ENCODE data around the gene PPRC1.
A peak's percentile ranks its signal among the peaks of the same experiment; 100 is the strongest.

The PPRC1 gene

GRCh38 chr10:102118867-102119266 is 14.0 kb upstream of the PPRC1 start:
- Histone ChIP-seq H3K27ac (ENCODE audit: low read length) (peak overlapping the region; percentile 85), H3K36me3 (ENCODE audit: control insufficient read depth in 1 of 2, insufficient read depth in 2 of 2, low read length in 2 of 2) (peaks cover 0 to 3% of the 10 kb centered on the region in 2 donors), H3K27me3 (ENCODE audit: low read depth, low read length) (no peaks in the 10 kb centered on the region), H3K9me3 (ENCODE audit: control insufficient read depth in 1 of 2, low read length in 2 of 2) (no peaks in the 10 kb centered on the region), H3K4me3 (ENCODE audit: low read depth in 1 of 2, low read length in 2 of 2) (peak overlapping the region; percentile 70 to 83), H3K4me1 (ENCODE audit: control insufficient read depth in 1 of 2, insufficient read depth in 2 of 2, low read length in 2 of 2) (peaks cover 34 to 46% of the 10 kb centered on the region in 2 donors)

- Histone ChIP-seq H3K27ac (ENCODE audit: low read length) (peak overlapping the region; percentile 85), H3K4me1 (ENCODE audit: control insufficient read depth in 1 of 2, insufficient read depth in 2 of 2, low read length in 2 of 2) (peaks cover 34 to 42% of the 10 kb centered on the region in 2 donors), H3K9me3 (ENCODE audit: control insufficient read depth in 1 of 2, low read length in 2 of 2) (no peaks in the 10 kb centered on the region), H3K4me3 (ENCODE audit: low read depth in 1 of 2, low read length in 2 of 2) (peak overlapping the region; percentile 70 to 83), H3K27me3 (ENCODE audit: low read depth, low read length) (no peaks in the 10 kb centered on the region), H3K36me3 (ENCODE audit: control insufficient read depth in 1 of 2, insufficient read depth in 2 of 2, low read length in 2 of 2) (peaks cover 0 to 3% of the 10 kb centered on the region in 2 donors)
Measured at GRCh38 chr10:102119417-102120141, 13.3 kb upstream of the PPRC1 start.

GRCh38 chr10:102120142-102120990 is 12.5 kb upstream of the PPRC1 start, which contains the start of gene LDB1:
LDB1 (minus strand) TSS chr10:102120368; CDS start chr10:102120110, 258 bp downstream.
- H3K4me3 ChIP-seq (ENCODE audit: low read depth in 1 of 2, low read length in 2 of 2): peak within 1 kb of the TSS; percentile 83 to 88
- H3K27ac ChIP-seq (ENCODE audit: low read length): peak within 1 kb of the TSS; percentile 85
- H3K9me3 ChIP-seq (ENCODE audit: control insufficient read depth in 1 of 2, low read length in 2 of 2): no peaks in the 10 kb centered on the region
- H3K4me1 ChIP-seq (ENCODE audit: control insufficient read depth in 1 of 2, insufficient read depth in 2 of 2, low read length in 2 of 2): peaks cover 30 to 37% of the 10 kb centered on the region in 2 donors
- H3K27me3 ChIP-seq (ENCODE audit: low read depth, low read length): no peaks in the 10 kb centered on the region
- peaks cover 0 to 3% of the 10 kb centered on the region in 2 donors for H3K36me3 ChIP-seq (ENCODE audit: control insufficient read depth in 1 of 2, insufficient read depth in 2 of 2, low read length in 2 of 2)

- Histone ChIP-seq H3K4me1 (ENCODE audit: control insufficient read depth in 1 of 2, insufficient read depth in 2 of 2, low read length in 2 of 2) (peaks cover 27 to 29% of the 10 kb centered on the region in 2 donors), H3K4me3 (ENCODE audit: low read depth in 1 of 2, low read length in 2 of 2) (peak overlapping the region; percentile 83 to 88)
Measured at GRCh38 chr10:102120991-102121738, 11.7 kb upstream of the PPRC1 start.

GRCh38 chr10:102121739-102122372 is 11.0 kb upstream of the PPRC1 start:
- H3K4me1 ChIP-seq (ENCODE audit: control insufficient read depth in 1 of 2, insufficient read depth in 2 of 2, low read length in 2 of 2): peaks cover 22 to 23% of the 10 kb centered on the region in 2 donors
- H3K27ac ChIP-seq (ENCODE audit: low read length): peak overlapping the region; percentile 83
- no peaks in the 10 kb centered on the region for H3K27me3 ChIP-seq (ENCODE audit: low read depth, low read length)
- no peaks in the 10 kb centered on the region for H3K9me3 ChIP-seq (ENCODE audit: control insufficient read depth in 1 of 2, low read length in 2 of 2)
- peak overlapping the region; percentile 83 to 88 for H3K4me3 ChIP-seq (ENCODE audit: low read depth in 1 of 2, low read length in 2 of 2)
- peaks cover 0 to 3% of the 10 kb centered on the region in 2 donors for H3K36me3 ChIP-seq (ENCODE audit: control insufficient read depth in 1 of 2, insufficient read depth in 2 of 2, low read length in 2 of 2)

More at GRCh38 chr10:102120991-102121738, 11.7 kb upstream of the PPRC1 start:
- Histone ChIP-seq H3K36me3 (ENCODE audit: control insufficient read depth in 1 of 2, insufficient read depth in 2 of 2, low read length in 2 of 2) (peaks cover 0 to 3% of the 10 kb centered on the region in 2 donors), H3K27me3 (ENCODE audit: low read depth, low read length) (no peaks in the 10 kb centered on the region), H3K9me3 (ENCODE audit: control insufficient read depth in 1 of 2, low read length in 2 of 2) (no peaks in the 10 kb centered on the region), H3K27ac (ENCODE audit: low read length) (peak overlapping the region; percentile 83)

GRCh38 chr10:102122450-102122849 is 10.4 kb upstream of the PPRC1 start:
- H3K36me3 ChIP-seq (ENCODE audit: control insufficient read depth in 1 of 2, insufficient read depth in 2 of 2, low read length in 2 of 2): peaks cover 0 to 3% of the 10 kb centered on the region in 2 donors
- peaks cover 16 to 17% of the 10 kb centered on the region in 2 donors for H3K4me1 ChIP-seq (ENCODE audit: control insufficient read depth in 1 of 2, insufficient read depth in 2 of 2, low read length in 2 of 2)
- no peaks in the 10 kb centered on the region for H3K9me3 ChIP-seq (ENCODE audit: control insufficient read depth in 1 of 2, low read length in 2 of 2)
- no peaks in the 10 kb centered on the region for H3K27me3 ChIP-seq (ENCODE audit: low read depth, low read length)
- H3K4me3 ChIP-seq (ENCODE audit: low read depth in 1 of 2, low read length in 2 of 2): no peak overlapping the region
- H3K27ac ChIP-seq (ENCODE audit: low read length): peak overlapping the region; percentile 83

- H3K9me3 ChIP-seq (ENCODE audit: control insufficient read depth in 1 of 2, low read length in 2 of 2): no peaks in the 10 kb centered on the region
- H3K27ac ChIP-seq (ENCODE audit: low read length): no peak overlapping the region
- no peaks in the 10 kb centered on the region for H3K27me3 ChIP-seq (ENCODE audit: low read depth, low read length)
- H3K4me3 ChIP-seq (ENCODE audit: low read depth in 1 of 2, low read length in 2 of 2): no peak overlapping the region
- peaks cover 9 to 10% of the 10 kb centered on the region in 2 donors for H3K4me1 ChIP-seq (ENCODE audit: control insufficient read depth in 1 of 2, insufficient read depth in 2 of 2, low read length in 2 of 2)
- peaks cover 0 to 3% of the 10 kb centered on the region in 2 donors for H3K36me3 ChIP-seq (ENCODE audit: control insufficient read depth in 1 of 2, insufficient read depth in 2 of 2, low read length in 2 of 2)
Measured at GRCh38 chr10:102123223-102123622, 9.6 kb upstream of the PPRC1 start.

GRCh38 chr10:102131286-102132170 is 1.3 kb upstream of the PPRC1 start:
- Histone ChIP-seq H3K4me1 (ENCODE audit: control insufficient read depth in 1 of 2, insufficient read depth in 2 of 2, low read length in 2 of 2) (peaks cover 0 to 22% of the 10 kb centered on the region in 2 donors), H3K36me3 (ENCODE audit: control insufficient read depth in 1 of 2, insufficient read depth in 2 of 2, low read length in 2 of 2) (peaks cover 0 to 6% of the 10 kb centered on the region in 2 donors), H3K4me3 (ENCODE audit: low read depth in 1 of 2, low read length in 2 of 2) (no peak overlapping the region), H3K9me3 (ENCODE audit: control insufficient read depth in 1 of 2, low read length in 2 of 2) (no peaks in the 10 kb centered on the region), H3K27ac (ENCODE audit: low read length) (no peak overlapping the region), H3K27me3 (ENCODE audit: low read depth, low read length) (no peaks in the 10 kb centered on the region)

GRCh38 chr10:102132193-102132562 is 662 bp upstream of the PPRC1 start:
- Histone ChIP-seq H3K27me3 (ENCODE audit: low read depth, low read length) (no peaks in the 10 kb centered on the region), H3K9me3 (ENCODE audit: control insufficient read depth in 1 of 2, low read length in 2 of 2) (no peaks in the 10 kb centered on the region), H3K4me1 (ENCODE audit: control insufficient read depth in 1 of 2, insufficient read depth in 2 of 2, low read length in 2 of 2) (peaks cover 0 to 26% of the 10 kb centered on the region in 2 donors), H3K4me3 (ENCODE audit: low read depth in 1 of 2, low read length in 2 of 2) (peak overlapping the region; percentile 92 to 95), H3K27ac (ENCODE audit: low read length) (peak overlapping the region; percentile 80), H3K36me3 (ENCODE audit: control insufficient read depth in 1 of 2, insufficient read depth in 2 of 2, low read length in 2 of 2) (peaks cover 0 to 6% of the 10 kb centered on the region in 2 donors)
